ENCODE results near the gene ACTN2. TPM values are rescaled to one million over a fixed set of nuclear protein-coding genes. Genes with fewer than 3 reads are reported as not detected.

ACTN2 gene
- total RNA-seq, 4 donors from 2014 or later, result 0.16 to 0.55 TPM; not detected in 2

DNA sequence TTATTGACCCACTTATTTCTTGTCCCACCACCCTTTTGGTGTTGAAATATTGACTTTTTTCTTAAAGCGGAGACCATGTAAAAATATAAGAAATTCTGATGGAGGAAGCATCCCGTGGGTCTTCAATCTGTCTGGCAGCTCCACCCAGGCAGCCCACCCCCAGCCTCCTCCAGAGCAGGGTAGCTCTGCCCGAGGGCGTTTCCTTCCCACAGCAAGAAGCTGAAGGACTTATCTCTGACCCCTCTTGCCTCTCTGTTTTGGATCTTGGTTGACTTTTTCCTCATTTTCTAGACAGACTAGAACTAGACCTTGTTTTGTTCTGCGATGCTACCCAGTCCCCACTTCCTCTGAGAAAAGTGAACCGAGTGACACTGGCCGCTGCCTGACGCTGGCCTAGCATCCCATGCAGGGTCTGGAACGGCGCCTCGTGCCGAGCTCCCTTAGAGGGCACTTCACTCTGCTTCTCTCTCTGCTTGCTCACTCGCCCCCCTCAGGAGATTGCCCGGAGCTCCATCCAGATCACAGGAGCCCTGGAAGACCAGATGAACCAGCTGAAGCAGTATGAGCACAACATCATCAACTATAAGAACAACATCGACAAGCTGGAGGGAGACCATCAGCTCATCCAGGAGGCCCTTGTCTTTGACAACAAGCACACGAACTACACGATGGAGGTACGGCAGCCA, 68.4 kb downstream of the ACTN2 start:
- WGBS, 2 donors (ENCODE audit: low coverage in 1 of 2), result 90% methylated on average over 13 to 18 of the region's 18 CpGs
- no peaks in the 10 kb centered on the region for H3K27me3 ChIP-seq
- intact Hi-C loops (cut with DNase I; ENCODE audit: low total_unique reads), result loop anchor here (10.0 kb wide), 1 partner anchor 810 kb away; no protein-coding TSS in a partner anchor
- no peaks in the 10 kb centered on the region for H3K9me3 ChIP-seq
- no peaks in the 10 kb centered on the region for H3K36me3 ChIP-seq
- DNase-seq, result no peak
- in situ Hi-C loops (cut with MboI; ENCODE audit: low pct_ligation_motif_present in 1 of 4, low pct_unique_long_range_greater_than_20kb in 1 of 4, low sequenced_read_pairs in 3 of 4), result loop anchor here in 3 of 4 donors (10.0 to 25.0 kb wide), 3 partner anchors 110 to 808 kb away; no protein-coding TSS in a partner anchor
- no peak overlapping the region for H3K4me3 ChIP-seq
- TF ChIP-seq POLR2A (IDR thresholded peaks at IDR 0.05) (no peak), POLR2AphosphoS5 (IDR thresholded peaks at IDR 0.05) (no peak)
- H3K27ac ChIP-seq, result no peak overlapping the region
- no peaks in the 10 kb centered on the region for H3K4me1 ChIP-seq

DNA sequence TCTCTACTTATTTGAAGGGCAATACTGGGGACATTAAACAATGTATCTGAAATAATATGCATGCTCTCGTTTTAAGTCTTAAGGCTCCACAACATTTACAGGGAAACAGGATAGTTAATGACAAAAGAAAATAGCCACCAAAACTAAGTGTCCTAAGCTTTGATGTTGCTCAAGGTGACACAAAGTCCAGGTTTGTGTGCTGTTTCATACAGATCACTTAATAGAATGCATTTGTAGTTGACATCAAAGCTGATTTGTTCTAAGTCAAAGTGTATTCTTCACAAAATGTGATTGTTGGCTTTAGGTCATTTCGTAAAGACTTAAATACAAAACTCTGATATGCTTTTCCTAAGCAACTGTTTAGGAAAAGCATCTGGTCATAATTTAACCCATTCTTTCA, 71.3 kb downstream of the ACTN2 start:
- H3K4me1 ChIP-seq, result no peaks in the 10 kb centered on the region
- no peaks in the 10 kb centered on the region for H3K36me3 ChIP-seq
- H3K4me3 ChIP-seq, result no peak overlapping the region
- intact Hi-C loops (cut with DNase I; ENCODE audit: low total_unique reads), result loop anchor here (10.0 kb wide), 1 partner anchor 807 kb away; no protein-coding TSS in a partner anchor
- no peak for DNase-seq
- H3K27me3 ChIP-seq, result no peaks in the 10 kb centered on the region
- in situ Hi-C loops (cut with MboI; ENCODE audit: low pct_ligation_motif_present in 1 of 4, low pct_unique_long_range_greater_than_20kb in 1 of 4, low sequenced_read_pairs in 3 of 4), result loop anchor here in 3 of 4 donors (10.0 to 25.0 kb wide), 3 partner anchors 107 to 805 kb away; no protein-coding TSS in a partner anchor
- TF ChIP-seq EP300 (IDR thresholded peaks at IDR 0.05; ENCODE audit: low read depth) (no peak), POLR2AphosphoS5 (IDR thresholded peaks at IDR 0.05) (no peak), POLR2A (IDR thresholded peaks at IDR 0.05) (no peak)
- TF ChIP-seq, protein P1, sequence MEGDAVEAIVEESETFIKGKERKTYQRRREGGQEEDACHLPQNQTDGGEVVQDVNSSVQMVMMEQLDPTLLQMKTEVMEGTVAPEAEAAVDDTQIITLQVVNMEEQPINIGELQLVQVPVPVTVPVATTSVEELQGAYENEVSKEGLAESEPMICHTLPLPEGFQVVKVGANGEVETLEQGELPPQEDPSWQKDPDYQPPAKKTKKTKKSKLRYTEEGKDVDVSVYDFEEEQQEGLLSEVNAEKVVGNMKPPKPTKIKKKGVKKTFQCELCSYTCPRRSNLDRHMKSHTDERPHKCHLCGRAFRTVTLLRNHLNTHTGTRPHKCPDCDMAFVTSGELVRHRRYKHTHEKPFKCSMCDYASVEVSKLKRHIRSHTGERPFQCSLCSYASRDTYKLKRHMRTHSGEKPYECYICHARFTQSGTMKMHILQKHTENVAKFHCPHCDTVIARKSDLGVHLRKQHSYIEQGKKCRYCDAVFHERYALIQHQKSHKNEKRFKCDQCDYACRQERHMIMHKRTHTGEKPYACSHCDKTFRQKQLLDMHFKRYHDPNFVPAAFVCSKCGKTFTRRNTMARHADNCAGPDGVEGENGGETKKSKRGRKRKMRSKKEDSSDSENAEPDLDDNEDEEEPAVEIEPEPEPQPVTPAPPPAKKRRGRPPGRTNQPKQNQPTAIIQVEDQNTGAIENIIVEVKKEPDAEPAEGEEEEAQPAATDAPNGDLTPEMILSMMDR (IDR thresholded peaks at IDR 0.05), result no peak
- no peak overlapping the region for H3K27ac ChIP-seq
- no peaks in the 10 kb centered on the region for H3K9me3 ChIP-seq
- WGBS, 2 donors (ENCODE audit: low coverage in 1 of 2), result 68 to 83% methylated on average over 2 of the region's 2 CpGs

DNA sequence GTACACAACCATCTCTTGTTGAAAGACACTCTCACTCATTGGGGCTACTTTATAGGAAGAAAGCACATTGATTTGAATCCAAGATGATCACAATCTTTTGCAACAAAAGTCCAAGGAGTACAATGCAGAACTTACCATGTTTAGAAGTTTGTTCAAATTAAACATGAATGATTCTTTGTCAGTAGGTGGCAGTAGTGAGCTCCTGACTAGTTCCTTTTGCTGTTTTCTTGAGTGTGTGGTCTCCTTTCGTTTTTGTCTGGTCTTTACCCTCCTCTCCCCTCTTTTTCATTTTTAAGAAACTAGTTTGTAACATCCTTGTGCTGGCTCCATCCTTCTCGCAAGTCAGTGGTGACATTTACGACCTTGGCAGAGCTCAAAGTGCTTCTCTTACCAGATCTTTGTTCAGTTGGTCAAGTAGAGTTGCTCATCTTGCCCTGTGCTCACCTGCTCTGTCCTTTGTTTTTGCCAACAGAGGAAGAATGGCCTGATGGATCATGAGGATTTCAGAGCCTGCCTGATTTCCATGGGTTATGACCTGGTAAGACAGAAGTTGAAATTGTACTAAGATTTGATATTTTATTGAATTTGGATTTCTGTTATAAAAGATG, 73.1 kb downstream of the ACTN2 start:
- Histone ChIP-seq H3K4me3 (no peak overlapping the region), H3K27ac (no peak overlapping the region), H3K27me3 (no peaks in the 10 kb centered on the region), H3K9me3 (no peaks in the 10 kb centered on the region), H3K36me3 (no peaks in the 10 kb centered on the region), H3K4me1 (no peaks in the 10 kb centered on the region)
- no peak for DNase-seq
- WGBS, 2 donors (ENCODE audit: low coverage in 1 of 2), result 39% methylated on average over 3 of the region's 3 CpGs; no CpG with 5 or more reads in 1 of the 2 donors
- in situ Hi-C loops (cut with MboI; ENCODE audit: low pct_ligation_motif_present in 1 of 4, low pct_unique_long_range_greater_than_20kb in 1 of 4, low sequenced_read_pairs in 3 of 4) (loop anchor here in 3 of 4 donors (10.0 to 25.0 kb wide), 3 partner anchors 105 to 803 kb away; no protein-coding TSS in a partner anchor), intact Hi-C loops (cut with DNase I; ENCODE audit: low total_unique reads) (loop anchor here (10.0 kb wide), 1 partner anchor 805 kb away; no protein-coding TSS in a partner anchor)
- no peak for TF ChIP-seq EP300 (IDR thresholded peaks at IDR 0.05; ENCODE audit: low read depth)
- TF ChIP-seq, protein P1 (IDR thresholded peaks at IDR 0.05), result peak; percentile 50 to 75 (median 62)

DNA sequence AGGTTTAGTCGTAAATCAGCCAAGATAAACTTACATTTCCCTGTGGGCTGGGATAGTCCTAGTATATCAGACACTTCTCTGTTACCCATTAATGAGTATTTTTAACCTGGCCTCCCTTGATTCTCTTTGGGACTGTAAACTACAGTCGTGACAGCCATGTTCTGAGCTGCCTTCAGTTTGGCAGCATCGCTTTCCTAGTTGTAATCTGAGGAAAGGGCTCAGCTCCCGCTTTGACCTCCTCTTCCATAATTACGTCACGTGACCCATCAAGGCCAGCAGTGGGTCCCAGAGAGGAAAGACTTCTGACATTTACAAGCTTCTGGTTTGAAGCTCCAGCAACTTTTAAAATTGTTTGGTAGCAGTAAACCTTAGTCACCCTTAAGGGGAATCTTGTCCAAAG, 74.2 kb downstream of the ACTN2 start:
- in situ Hi-C loops (cut with MboI; ENCODE audit: low pct_ligation_motif_present in 1 of 4, low pct_unique_long_range_greater_than_20kb in 1 of 4, low sequenced_read_pairs in 3 of 4) (loop anchor here in 3 of 4 donors (25.0 kb wide), 2 partner anchors 627 to 802 kb away; no protein-coding TSS in a partner anchor), intact Hi-C loops (cut with DNase I; ENCODE audit: low total_unique reads) (no loop called here)
- DNase-seq, result no peak
- Histone ChIP-seq H3K27ac (no peak overlapping the region), H3K4me3 (no peak overlapping the region), H3K36me3 (no peaks in the 10 kb centered on the region), H3K27me3 (no peaks in the 10 kb centered on the region), H3K9me3 (no peaks in the 10 kb centered on the region), H3K4me1 (no peaks in the 10 kb centered on the region)
- TF ChIP-seq POLR2A (IDR thresholded peaks at IDR 0.05), result no peak
- TF ChIP-seq POLR2AphosphoS5 (IDR thresholded peaks at IDR 0.05), result no peak
- TF ChIP-seq, protein P1 (IDR thresholded peaks at IDR 0.05), result no peak
- no peak for TF ChIP-seq EP300 (IDR thresholded peaks at IDR 0.05; ENCODE audit: low read depth)
- WGBS, 2 donors (ENCODE audit: low coverage in 1 of 2), result 78 to 85% methylated on average over 6 of the region's 6 CpGs
